GM23338 (cell line): Measurements from ENCODE around the gene PDE6H. TPM values are rescaled to one million over a fixed set of nuclear protein-coding genes. Genes with fewer than 3 reads are reported as not detected.
A peak's percentile ranks its signal among the peaks of the same experiment; 100 is the strongest.

ENCODE experiments used
- ATAC-seq: fragments of 200-7000 bp; cut with Tn5 transposase; 3 replicates; pipeline ENCODE4 v1.9.1; 2020
- DNase-seq: peaks from one replicate; pipeline ENCODE4 v3.0.0-alpha.2; 2015; ENCODE audit warnings: low spot score
- H2AFZ ChIP-seq: fragments of 200-600 bp; sonication (generic); 2 replicates; pipeline ENCODE4 v1.8.0; 2016; ENCODE audit warnings: antibody characterized with exemption, mild to moderate bottlenecking, moderate library complexity
- H3F3A ChIP-seq: fragments of 200-600 bp; sonication (generic); replicated peaks from 2 replicates; pipeline ENCODE4 v1.8.0; 2017; ENCODE audit warnings: antibody characterized with exemption, mixed run types, low read depth
- H3K27ac ChIP-seq: fragments of 200-600 bp; sonication (generic); 2 replicates; pipeline ENCODE4 v1.6.1; 2016; ENCODE audit warnings: low read depth
- H3K27me3 ChIP-seq: fragments of 200-600 bp; sonication (generic); 2 replicates; pipeline ENCODE4 v1.8.0; 2016; ENCODE audit warnings: mild to moderate bottlenecking, mixed run types, moderate library complexity; ENCODE audit not compliant: insufficient read depth
- H3K36me3 ChIP-seq: fragments of 200-600 bp; sonication (generic); 2 replicates; pipeline ENCODE4 v1.8.0; 2016; ENCODE audit warnings: mild to moderate bottlenecking; ENCODE audit not compliant: insufficient read depth
- H3K4me1 ChIP-seq: fragments of 200-600 bp; sonication (generic); 2 replicates; pipeline ENCODE4 v1.8.0; 2016; ENCODE audit warnings: mild to moderate bottlenecking, moderate library complexity; ENCODE audit not compliant: insufficient read depth
- H3K4me2 ChIP-seq: fragments of 200-600 bp; sonication (generic); 2 replicates; pipeline ENCODE4 v1.7.1; 2017; ENCODE audit warnings: mixed run types
- H3K4me3 ChIP-seq: fragments of 200-600 bp; sonication (generic); 2 replicates; pipeline ENCODE4 v1.6.1; 2016; ENCODE audit warnings: mixed run types
- H3K79me2 ChIP-seq: fragments of 200-600 bp; sonication (generic); replicated peaks from 2 replicates; pipeline ENCODE4 v1.8.0; 2017; ENCODE audit warnings: mild to moderate bottlenecking; ENCODE audit not compliant: insufficient read depth
- H3K9me2 ChIP-seq: fragments of 200-600 bp; sonication (generic); 2 replicates; pipeline ENCODE4 v1.8.0; 2017; ENCODE audit not compliant: insufficient read depth
- H4K20me1 ChIP-seq: fragments of 200-600 bp; sonication (generic); replicated peaks from 2 replicates; pipeline ENCODE4 v1.8.0; 2017; ENCODE audit warnings: mild to moderate bottlenecking; ENCODE audit not compliant: insufficient read depth
- H3K27ac Mint-ChIP-seq: 2 replicates; pipeline ENCODE4 v1.8.0; 2020; ENCODE audit warnings: inconsistent platforms, mild to moderate bottlenecking, moderate library complexity, mixed read lengths
- H3K27me3 Mint-ChIP-seq: 3 replicates; pipeline ENCODE4 v1.8.0; 2022; ENCODE audit warnings: low read depth, mild to moderate bottlenecking, moderate library complexity, mixed read lengths, inconsistent platforms; ENCODE audit not compliant: insufficient read depth, poor library complexity
- H3K36me3 Mint-ChIP-seq: 3 replicates; pipeline ENCODE4 v1.8.0; 2021; ENCODE audit warnings: low read depth, mild to moderate bottlenecking, inconsistent platforms, moderate library complexity, mixed read lengths
- H3K4me1 Mint-ChIP-seq: 3 replicates; pipeline ENCODE4 v1.8.0; 2020; ENCODE audit warnings: mild to moderate bottlenecking, inconsistent platforms, mixed read lengths
- H3K4me3 Mint-ChIP-seq: 3 replicates; pipeline ENCODE4 v1.8.0; 2021; ENCODE audit warnings: moderate library complexity, mild to moderate bottlenecking, inconsistent platforms, mixed read lengths
- H3K9me3 Mint-ChIP-seq: 3 replicates; pipeline ENCODE4 v1.8.0; 2020; ENCODE audit warnings: moderate library complexity, mild to moderate bottlenecking, inconsistent platforms, mixed read lengths
- ZNF114 ChIP-seq: fragments of 250-450 bp; sonication (Bioruptor Pico); IDR thresholded peaks from 2 replicates; pipeline ENCODE4 v1.5.0; 2020; ENCODE audit warnings: mild to moderate bottlenecking, moderate library complexity
- polyA plus RNA-seq: library from polyadenylated mRNA; unstranded; fragments of >200 nt; fragmentation: Nextera tagmentation; extraction: Ambion mirVana; gene quantifications from 2 replicates; pipeline ENCODE4 v1.2.1, GENCODE V29; 2016
- total RNA-seq: library from RNA; depleted of rRNA; stranded (reverse); fragments of >200 nt; shearing (Covaris generic); gene quantifications from 2 replicates; pipeline ENCODE4 v1.2.3, GENCODE V29; 2014
- TF ChIP-seq, protein P1 (sequence below): IDR thresholded peaks from one replicate; pipeline ENCODE4 v1.6.1; 2018; ENCODE audit warnings: antibody characterized with exemption; ENCODE audit not compliant: unreplicated experiment
- TF ChIP-seq, protein P2 (sequence below): fragments of 250-450 bp; sonication (Bioruptor Pico); IDR thresholded peaks from 2 replicates; pipeline ENCODE4 v1.5.0; 2020; ENCODE audit warnings: mild to moderate bottlenecking, moderate library complexity
- TF ChIP-seq, protein P3 (sequence below): IDR thresholded peaks from 2 replicates; pipeline ENCODE4 v1.6.1; 2016; ENCODE audit warnings: antibody characterized with exemption

The PDE6H gene
- total and polyA plus RNA-seq, 2 experiments from 2014 or later, result not detected

DNA sequence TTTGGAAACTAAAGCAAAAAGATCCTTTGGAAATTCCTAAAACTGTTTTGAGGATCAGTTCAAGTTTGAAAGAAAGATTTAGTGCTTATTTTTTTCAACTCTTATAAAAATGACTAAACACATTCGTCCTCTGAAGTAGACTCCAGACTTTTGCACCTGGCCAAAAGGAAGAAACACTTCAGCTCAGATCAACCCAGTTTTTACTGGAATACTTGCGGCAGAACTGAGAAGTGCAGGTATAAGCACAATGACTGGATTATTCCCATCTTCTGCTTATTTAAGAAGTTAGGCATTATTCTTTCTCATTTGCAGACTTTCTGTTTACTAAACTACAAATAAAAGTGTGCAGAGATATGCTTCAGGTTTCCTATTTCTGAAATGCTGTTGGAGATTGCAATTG is 41.9 kb downstream of the PDE6H start (continued):
- TF ChIP-seq, protein P1, sequence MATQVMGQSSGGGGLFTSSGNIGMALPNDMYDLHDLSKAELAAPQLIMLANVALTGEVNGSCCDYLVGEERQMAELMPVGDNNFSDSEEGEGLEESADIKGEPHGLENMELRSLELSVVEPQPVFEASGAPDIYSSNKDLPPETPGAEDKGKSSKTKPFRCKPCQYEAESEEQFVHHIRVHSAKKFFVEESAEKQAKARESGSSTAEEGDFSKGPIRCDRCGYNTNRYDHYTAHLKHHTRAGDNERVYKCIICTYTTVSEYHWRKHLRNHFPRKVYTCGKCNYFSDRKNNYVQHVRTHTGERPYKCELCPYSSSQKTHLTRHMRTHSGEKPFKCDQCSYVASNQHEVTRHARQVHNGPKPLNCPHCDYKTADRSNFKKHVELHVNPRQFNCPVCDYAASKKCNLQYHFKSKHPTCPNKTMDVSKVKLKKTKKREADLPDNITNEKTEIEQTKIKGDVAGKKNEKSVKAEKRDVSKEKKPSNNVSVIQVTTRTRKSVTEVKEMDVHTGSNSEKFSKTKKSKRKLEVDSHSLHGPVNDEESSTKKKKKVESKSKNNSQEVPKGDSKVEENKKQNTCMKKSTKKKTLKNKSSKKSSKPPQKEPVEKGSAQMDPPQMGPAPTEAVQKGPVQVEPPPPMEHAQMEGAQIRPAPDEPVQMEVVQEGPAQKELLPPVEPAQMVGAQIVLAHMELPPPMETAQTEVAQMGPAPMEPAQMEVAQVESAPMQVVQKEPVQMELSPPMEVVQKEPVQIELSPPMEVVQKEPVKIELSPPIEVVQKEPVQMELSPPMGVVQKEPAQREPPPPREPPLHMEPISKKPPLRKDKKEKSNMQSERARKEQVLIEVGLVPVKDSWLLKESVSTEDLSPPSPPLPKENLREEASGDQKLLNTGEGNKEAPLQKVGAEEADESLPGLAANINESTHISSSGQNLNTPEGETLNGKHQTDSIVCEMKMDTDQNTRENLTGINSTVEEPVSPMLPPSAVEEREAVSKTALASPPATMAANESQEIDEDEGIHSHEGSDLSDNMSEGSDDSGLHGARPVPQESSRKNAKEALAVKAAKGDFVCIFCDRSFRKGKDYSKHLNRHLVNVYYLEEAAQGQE, result no peak
- TF ChIP-seq, protein P2, sequence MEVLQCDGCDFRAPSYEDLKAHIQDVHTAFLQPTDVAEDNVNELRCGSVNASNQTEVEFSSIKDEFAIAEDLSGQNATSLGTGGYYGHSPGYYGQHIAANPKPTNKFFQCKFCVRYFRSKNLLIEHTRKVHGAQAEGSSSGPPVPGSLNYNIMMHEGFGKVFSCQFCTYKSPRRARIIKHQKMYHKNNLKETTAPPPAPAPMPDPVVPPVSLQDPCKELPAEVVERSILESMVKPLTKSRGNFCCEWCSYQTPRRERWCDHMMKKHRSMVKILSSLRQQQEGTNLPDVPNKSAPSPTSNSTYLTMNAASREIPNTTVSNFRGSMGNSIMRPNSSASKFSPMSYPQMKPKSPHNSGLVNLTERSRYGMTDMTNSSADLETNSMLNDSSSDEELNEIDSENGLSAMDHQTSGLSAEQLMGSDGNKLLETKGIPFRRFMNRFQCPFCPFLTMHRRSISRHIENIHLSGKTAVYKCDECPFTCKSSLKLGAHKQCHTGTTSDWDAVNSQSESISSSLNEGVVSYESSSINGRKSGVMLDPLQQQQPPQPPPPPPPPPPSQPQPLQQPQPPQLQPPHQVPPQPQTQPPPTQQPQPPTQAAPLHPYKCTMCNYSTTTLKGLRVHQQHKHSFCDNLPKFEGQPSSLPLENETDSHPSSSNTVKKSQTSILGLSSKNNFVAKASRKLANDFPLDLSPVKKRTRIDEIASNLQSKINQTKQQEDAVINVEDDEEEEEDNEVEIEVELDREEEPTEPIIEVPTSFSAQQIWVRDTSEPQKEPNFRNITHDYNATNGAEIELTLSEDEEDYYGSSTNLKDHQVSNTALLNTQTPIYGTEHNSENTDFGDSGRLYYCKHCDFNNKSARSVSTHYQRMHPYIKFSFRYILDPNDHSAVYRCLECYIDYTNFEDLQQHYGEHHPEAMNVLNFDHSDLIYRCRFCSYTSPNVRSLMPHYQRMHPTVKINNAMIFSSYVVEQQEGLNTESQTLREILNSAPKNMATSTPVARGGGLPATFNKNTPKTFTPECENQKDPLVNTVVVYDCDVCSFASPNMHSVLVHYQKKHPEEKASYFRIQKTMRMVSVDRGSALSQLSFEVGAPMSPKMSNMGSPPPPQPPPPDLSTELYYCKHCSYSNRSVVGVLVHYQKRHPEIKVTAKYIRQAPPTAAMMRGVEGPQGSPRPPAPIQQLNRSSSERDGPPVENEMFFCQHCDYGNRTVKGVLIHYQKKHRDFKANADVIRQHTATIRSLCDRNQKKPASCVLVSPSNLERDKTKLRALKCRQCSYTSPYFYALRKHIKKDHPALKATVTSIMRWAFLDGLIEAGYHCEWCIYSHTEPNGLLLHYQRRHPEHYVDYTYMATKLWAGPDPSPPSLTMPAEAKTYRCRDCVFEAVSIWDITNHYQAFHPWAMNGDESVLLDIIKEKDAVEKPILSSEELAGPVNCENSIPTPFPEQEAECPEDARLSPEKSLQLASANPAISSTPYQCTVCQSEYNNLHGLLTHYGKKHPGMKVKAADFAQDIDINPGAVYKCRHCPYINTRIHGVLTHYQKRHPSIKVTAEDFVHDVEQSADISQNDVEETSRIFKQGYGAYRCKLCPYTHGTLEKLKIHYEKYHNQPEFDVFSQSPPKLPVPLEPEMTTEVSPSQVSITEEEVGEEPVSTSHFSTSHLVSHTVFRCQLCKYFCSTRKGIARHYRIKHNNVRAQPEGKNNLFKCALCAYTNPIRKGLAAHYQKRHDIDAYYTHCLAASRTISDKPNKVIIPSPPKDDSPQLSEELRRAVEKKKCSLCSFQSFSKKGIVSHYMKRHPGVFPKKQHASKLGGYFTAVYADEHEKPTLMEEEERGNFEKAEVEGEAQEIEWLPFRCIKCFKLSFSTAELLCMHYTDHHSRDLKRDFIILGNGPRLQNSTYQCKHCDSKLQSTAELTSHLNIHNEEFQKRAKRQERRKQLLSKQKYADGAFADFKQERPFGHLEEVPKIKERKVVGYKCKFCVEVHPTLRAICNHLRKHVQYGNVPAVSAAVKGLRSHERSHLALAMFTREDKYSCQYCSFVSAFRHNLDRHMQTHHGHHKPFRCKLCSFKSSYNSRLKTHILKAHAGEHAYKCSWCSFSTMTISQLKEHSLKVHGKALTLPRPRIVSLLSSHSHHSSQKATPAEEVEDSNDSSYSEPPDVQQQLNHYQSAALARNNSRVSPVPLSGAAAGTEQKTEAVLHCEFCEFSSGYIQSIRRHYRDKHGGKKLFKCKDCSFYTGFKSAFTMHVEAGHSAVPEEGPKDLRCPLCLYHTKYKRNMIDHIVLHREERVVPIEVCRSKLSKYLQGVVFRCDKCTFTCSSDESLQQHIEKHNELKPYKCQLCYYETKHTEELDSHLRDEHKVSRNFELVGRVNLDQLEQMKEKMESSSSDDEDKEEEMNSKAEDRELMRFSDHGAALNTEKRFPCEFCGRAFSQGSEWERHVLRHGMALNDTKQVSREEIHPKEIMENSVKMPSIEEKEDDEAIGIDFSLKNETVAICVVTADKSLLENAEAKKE (CRISPR knock-in tag), result no peak
- no peak for TF ChIP-seq ZNF114 (CRISPR knock-in tag)

DNA sequence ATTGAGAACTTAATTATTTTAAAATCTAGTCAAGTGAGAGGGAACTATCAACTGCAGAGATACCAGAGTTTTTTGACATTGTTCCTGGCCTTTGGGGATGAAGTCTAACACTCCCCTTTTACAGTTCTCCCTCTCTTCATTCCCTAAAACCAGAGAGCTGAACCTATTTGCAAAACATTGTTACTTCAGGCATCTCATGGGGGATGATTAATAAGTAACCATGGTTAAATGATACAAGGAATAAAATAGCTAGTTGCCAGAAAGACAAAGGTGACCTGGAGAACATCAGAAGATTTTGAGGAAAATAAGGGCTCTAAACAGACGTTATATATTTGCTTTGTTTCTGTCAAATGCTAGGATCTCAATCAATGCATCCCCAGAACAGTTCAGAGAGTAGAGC is 42.3 kb downstream of the PDE6H start:
- Mint-ChIP-seq H3K4me1 (peaks cover 7% of the 10 kb centered on the region; the same call in 2 of the 3 replicates), H3K27ac (no peak overlapping the region), H3K27me3 (no peaks in the 10 kb centered on the region), H3K9me3 (no peaks in the 10 kb centered on the region), H3K36me3 (no peaks in the 10 kb centered on the region), H3K4me3 (no peak overlapping the region)
- 0 out of 2 replicates have a peak, but pooled peaks cover 5% of the 10 kb centered on the region for H3K9me2 ChIP-seq
- H3K36me3 ChIP-seq, result no peaks in the 10 kb centered on the region
- no peaks in the 10 kb centered on the region for H4K20me1 ChIP-seq
- H3K4me2 ChIP-seq, result no peak overlapping the region
- peaks cover 14% of the 10 kb centered on the region for H3K4me1 ChIP-seq
- no peaks in the 10 kb centered on the region for H3F3A ChIP-seq
- H3K27me3 ChIP-seq, result no peaks in the 10 kb centered on the region
- DNase-seq (no peak), ATAC-seq (no peak)
- no peak overlapping the region for H3K27ac ChIP-seq
- H3K79me2 ChIP-seq, result no peaks in the 10 kb centered on the region
- no peak overlapping the region for H3K4me3 ChIP-seq
- peak overlapping the region; percentile 19; the same call in 1 of the 2 replicates for H2AFZ ChIP-seq
- TF ChIP-seq, protein P3, sequence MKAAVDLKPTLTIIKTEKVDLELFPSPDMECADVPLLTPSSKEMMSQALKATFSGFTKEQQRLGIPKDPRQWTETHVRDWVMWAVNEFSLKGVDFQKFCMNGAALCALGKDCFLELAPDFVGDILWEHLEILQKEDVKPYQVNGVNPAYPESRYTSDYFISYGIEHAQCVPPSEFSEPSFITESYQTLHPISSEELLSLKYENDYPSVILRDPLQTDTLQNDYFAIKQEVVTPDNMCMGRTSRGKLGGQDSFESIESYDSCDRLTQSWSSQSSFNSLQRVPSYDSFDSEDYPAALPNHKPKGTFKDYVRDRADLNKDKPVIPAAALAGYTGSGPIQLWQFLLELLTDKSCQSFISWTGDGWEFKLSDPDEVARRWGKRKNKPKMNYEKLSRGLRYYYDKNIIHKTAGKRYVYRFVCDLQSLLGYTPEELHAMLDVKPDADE, result no peak
- TF ChIP-seq, protein P2 (CRISPR knock-in tag), result no peak
